Measurements from ENCODE around the gene SIGLEC1. TPM values are rescaled to one million over a fixed set of nuclear protein-coding genes. Genes with fewer than 3 reads are reported as not detected.

SIGLEC1 gene
- total and polyA plus RNA-seq, 8 donors = 1.8 to 45.8 (median 2.6) TPM

DNA sequence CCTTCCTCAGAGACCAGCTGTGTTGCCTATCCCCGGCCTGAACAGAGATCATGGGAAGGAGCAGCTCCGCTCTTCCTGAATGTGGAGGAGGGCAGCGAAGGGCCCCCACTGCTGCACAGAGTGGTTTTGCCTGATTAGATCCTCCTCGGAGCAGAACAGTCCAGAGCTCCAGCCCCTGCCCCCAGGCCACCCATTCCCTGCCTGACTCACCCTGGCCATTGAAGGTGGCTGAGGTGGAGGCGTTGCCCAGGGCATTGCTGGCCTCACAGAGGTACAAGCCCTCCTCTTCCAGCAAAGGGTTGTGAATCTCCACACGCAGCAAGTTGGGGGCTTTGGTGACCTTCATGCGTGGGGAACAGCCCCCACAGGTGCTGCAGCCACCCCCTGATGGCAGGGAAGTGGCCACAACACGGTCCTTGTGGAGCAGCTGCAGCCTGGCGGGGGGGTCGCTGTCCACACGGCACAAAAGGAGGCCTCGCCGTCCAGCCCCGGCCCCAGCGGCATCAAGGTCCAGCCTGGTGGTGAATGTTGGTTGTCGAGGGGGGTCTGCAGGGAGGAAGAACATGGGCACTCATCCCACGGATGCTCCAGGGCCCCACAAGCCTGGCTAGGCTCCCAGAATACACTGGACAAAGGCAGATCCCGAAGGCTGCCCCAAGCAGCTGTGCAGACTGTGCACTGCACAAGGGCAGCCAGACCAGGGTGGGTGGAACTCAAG lies 14.7 kb downstream of the SIGLEC1 start:
- Histone ChIP-seq H3K27me3 (no peaks in the 10 kb centered on the region), H3K36me3 (peaks cover 0 to 31% of the 10 kb centered on the region in 2 donors), H3K9me3 (peaks cover 0 to 7% of the 10 kb centered on the region in 2 donors), H3K4me1 (no peaks in the 10 kb centered on the region), H3K27ac (no peak overlapping the region), H3K4me3 (no peak overlapping the region)
- TF ChIP-seq, protein P1, sequence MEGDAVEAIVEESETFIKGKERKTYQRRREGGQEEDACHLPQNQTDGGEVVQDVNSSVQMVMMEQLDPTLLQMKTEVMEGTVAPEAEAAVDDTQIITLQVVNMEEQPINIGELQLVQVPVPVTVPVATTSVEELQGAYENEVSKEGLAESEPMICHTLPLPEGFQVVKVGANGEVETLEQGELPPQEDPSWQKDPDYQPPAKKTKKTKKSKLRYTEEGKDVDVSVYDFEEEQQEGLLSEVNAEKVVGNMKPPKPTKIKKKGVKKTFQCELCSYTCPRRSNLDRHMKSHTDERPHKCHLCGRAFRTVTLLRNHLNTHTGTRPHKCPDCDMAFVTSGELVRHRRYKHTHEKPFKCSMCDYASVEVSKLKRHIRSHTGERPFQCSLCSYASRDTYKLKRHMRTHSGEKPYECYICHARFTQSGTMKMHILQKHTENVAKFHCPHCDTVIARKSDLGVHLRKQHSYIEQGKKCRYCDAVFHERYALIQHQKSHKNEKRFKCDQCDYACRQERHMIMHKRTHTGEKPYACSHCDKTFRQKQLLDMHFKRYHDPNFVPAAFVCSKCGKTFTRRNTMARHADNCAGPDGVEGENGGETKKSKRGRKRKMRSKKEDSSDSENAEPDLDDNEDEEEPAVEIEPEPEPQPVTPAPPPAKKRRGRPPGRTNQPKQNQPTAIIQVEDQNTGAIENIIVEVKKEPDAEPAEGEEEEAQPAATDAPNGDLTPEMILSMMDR (IDR thresholded peaks at IDR 0.05) = no peak
- intact Hi-C loops (cut with DNase I) = no loop called here
- DNase-seq = no peak
- ATAC-seq = no peak

DNA sequence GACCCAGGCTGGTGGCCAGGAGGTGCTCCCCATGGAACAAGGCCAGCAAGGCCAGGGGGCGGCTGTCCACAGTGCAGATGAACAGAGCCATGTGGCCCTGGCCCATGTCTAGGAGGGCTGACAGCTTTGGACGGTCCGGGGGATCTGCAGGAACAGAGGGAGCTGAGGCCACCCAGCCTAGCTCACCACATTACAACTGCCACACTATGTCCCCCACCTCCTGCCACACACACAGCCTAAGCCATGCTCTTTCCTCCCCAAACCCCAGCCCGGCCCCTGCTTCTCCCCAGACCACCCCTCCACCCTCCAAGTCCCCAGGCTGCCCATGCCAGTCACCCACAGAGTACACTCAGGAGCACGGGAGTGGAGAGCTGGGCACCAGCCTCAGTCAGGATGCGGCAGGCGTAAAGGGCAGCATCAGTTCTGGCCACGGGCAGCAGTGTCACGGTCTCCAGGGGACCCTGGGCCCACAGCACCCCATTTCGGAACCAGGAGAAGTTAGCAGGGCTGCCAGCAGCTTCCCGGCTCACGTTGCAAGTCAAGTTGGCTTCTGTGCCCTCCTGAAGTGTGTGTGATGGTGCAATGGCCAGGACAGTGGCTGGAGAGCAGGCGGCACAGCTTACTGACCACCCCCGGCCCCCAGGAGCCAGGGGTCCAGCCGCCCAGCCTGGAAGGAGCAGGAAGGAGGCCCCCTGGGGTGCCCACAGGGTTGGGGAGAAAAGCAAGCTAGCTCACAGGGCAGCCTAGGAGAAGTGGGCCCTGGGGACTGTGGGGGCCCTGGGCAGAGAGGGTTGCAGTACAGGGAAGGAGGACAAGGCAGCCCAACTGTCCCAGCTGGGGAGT lies 15.4 kb downstream of the SIGLEC1 start:
- Histone ChIP-seq H3K9me3 (peaks cover 0 to 7% of the 10 kb centered on the region in 2 donors), H3K27ac (no peak overlapping the region), H3K27me3 (no peaks in the 10 kb centered on the region), H3K4me1 (no peaks in the 10 kb centered on the region), H3K4me3 (no peak overlapping the region), H3K36me3 (peaks cover 0 to 39% of the 10 kb centered on the region in 2 donors)
- intact Hi-C loops (cut with DNase I) = no loop called here
- TF ChIP-seq, protein P1 (IDR thresholded peaks at IDR 0.05) = no peak
- ATAC-seq = no peak
- DNase-seq = no peak

DNA sequence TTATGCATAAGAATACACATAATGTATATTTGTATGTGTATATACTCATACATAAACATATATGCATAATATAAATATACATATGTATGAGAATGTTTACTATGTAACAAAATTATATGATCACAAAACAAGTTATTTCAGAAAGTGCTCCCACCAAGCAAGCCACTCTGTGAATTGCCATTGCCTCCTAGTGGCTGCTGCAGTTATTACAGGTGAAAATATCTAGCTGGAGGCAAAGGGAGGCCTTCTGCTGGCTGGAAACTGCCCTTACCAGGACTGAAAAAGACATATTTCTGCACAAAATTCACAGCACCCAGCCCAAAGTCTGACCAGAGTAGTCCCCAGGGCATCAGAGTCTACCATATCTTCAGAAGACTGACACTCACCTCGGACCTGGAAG lies 16.2 kb downstream of the SIGLEC1 start:
- Histone ChIP-seq H3K4me1 (no peaks in the 10 kb centered on the region), H3K27me3 (no peaks in the 10 kb centered on the region), H3K4me3 (no peak overlapping the region), H3K27ac (no peak overlapping the region), H3K36me3 (peaks cover 0 to 42% of the 10 kb centered on the region in 2 donors), H3K9me3 (peaks cover 0 to 7% of the 10 kb centered on the region in 2 donors)
- ATAC-seq (no peak), DNase-seq (no peak)
- TF ChIP-seq, protein P1 (IDR thresholded peaks at IDR 0.05) = peak in 1 of 2 donors; percentile 30
- intact Hi-C loops (cut with DNase I) = no loop called here

DNA sequence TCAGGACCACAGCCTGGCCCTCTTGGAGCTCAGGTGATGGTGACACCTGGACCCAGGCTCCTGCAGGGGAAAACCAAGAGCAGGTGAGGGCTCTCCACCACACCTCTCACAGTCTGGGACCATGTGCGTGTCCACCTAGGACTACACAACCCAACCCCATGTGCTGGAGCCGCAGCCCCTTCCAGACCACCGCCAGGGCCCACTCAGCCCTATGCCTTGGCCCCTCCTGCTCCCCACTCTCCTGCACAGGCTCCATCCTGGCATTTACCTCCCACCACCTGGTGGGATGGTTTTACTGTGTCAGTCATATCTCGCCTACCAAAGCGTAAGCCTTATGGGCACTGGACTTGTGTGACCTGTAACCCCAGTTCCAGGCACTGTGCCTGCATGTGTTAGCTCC lies 17.5 kb downstream of the SIGLEC1 start:
- H3K36me3 ChIP-seq = peaks cover 0 to 44% of the 10 kb centered on the region in 2 donors
- TF ChIP-seq, protein P1 (IDR thresholded peaks at IDR 0.05) = no peak
- intact Hi-C loops (cut with DNase I) = no loop called here
- no peak overlapping the region for H3K27ac ChIP-seq
- no peak overlapping the region for H3K4me3 ChIP-seq
- no peaks in the 10 kb centered on the region for H3K4me1 ChIP-seq
- no peak for ATAC-seq
- no peaks in the 10 kb centered on the region for H3K27me3 ChIP-seq
- H3K9me3 ChIP-seq = peaks cover 0 to 7% of the 10 kb centered on the region in 2 donors
- no peak for DNase-seq

DNA sequence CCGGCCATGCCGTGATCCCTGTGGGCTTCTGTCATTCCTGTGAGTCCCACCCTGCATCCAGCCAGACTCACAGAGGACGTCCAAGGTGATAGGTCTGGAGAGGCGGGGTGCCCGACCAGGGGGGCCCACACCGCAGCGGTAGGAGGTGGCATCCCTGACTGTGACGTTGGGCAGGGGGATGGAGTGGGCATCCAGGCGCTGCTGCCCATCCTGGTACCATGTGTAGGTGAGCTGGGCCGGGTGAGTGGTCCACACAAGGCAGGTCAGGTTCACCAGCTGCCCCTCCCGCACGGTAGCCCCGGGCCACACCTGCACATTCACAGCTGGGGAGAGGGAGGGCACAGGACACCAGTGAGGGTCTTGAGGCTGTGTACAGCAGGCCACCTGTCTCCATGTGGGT lies 19.0 kb downstream of the SIGLEC1 start:
- intact Hi-C loops (cut with DNase I) = no loop called here
- H3K9me3 ChIP-seq = peaks cover 0 to 7% of the 10 kb centered on the region in 2 donors
- ATAC-seq (no peak), DNase-seq (peak in 1 of 4 donors; percentile 68)
- no peaks in the 10 kb centered on the region for H3K27me3 ChIP-seq
- no peaks in the 10 kb centered on the region for H3K4me1 ChIP-seq
- TF ChIP-seq, protein P1 (IDR thresholded peaks at IDR 0.05) = no peak
- H3K36me3 ChIP-seq = peaks cover 0 to 31% of the 10 kb centered on the region in 2 donors
- H3K4me3 ChIP-seq = no peak overlapping the region
- no peak overlapping the region for H3K27ac ChIP-seq
